ENCODE measurements around the gene TUBB2A.
"Not testable (repeated sequence)": the region's sequence is repeated elsewhere in the genome, so short reads cannot be mapped to it uniquely, and the experiment has no call there.

The TUBB2A gene

GRCh38 chr6:3157131-3157933 lies at the start of gene TUBB2A:
TSS of gene TUBB2A (minus strand) at chr6:3157544. CDS start at chr6:3157463, 81 bp downstream.
- peak; percentile 77 for DNase-seq

GRCh38 chr6:3206339-3207015 lies 49.1 kb upstream of the TUBB2A start:
- no peak for DNase-seq

GRCh38 chr6:3205913-3206312 lies 48.6 kb upstream of the TUBB2A start:
- DNase-seq: no peak

GRCh38 chr6:3204921-3205320 lies 47.6 kb upstream of the TUBB2A start:
- no peak for DNase-seq

- DNase-seq: no peak
Measured at GRCh38 chr6:3202999-3203696, 45.8 kb upstream of the TUBB2A start.

GRCh38 chr6:3201388-3201787 lies 44.0 kb upstream of the TUBB2A start:
- no peak for DNase-seq

- no peak for DNase-seq
Measured at GRCh38 chr6:3200682-3201081, 43.3 kb upstream of the TUBB2A start.

GRCh38 chr6:3199382-3199781 lies 42.0 kb upstream of the TUBB2A start:
- DNase-seq: no peak

GRCh38 chr6:3197734-3198133 lies 40.4 kb upstream of the TUBB2A start:
- not testable (repeated sequence) for DNase-seq

GRCh38 chr6:3196770-3197169 lies 39.4 kb upstream of the TUBB2A start:
- no peak for DNase-seq

- DNase-seq: no peak
Measured at GRCh38 chr6:3195695-3196497, 38.6 kb upstream of the TUBB2A start.

GRCh38 chr6:3195420-3195694 lies 38.0 kb upstream of the TUBB2A start:
- no peak for DNase-seq

- DNase-seq: peak; percentile 78
Measured at GRCh38 chr6:3194535-3195419, 37.4 kb upstream of the TUBB2A start.

GRCh38 chr6:3193102-3193849 lies 35.9 kb upstream of the TUBB2A start:
- DNase-seq: no peak

GRCh38 chr6:3190779-3191178 lies 33.4 kb upstream of the TUBB2A start:
- DNase-seq: no peak

- DNase-seq: no peak
Measured at GRCh38 chr6:3190056-3190455, 32.7 kb upstream of the TUBB2A start.

- not testable (repeated sequence) for DNase-seq
Measured at GRCh38 chr6:3189192-3189591, 31.8 kb upstream of the TUBB2A start.

GRCh38 chr6:3188262-3188661 lies 30.9 kb upstream of the TUBB2A start:
- DNase-seq: no peak

GRCh38 chr6:3186974-3187382 lies 29.6 kb upstream of the TUBB2A start:
- DNase-seq: no peak

GRCh38 chr6:3183066-3183465 lies 25.7 kb upstream of the TUBB2A start:
- DNase-seq: no peak

- no peak for DNase-seq
Measured at GRCh38 chr6:3181105-3181504, 23.8 kb upstream of the TUBB2A start.
